Endothelial cell of umbilical vein (primary cell): Measurements from ENCODE around the gene IL22.

Experiments used
- EZH2 ChIP-seq: IDR thresholded peaks from 2 replicates; pipeline ENCODE4 v1.6.1; 2012; ENCODE audit warnings: borderline replicate concordance, low read depth, mild to moderate bottlenecking, moderate library complexity, low read length, inconsistent platforms; ENCODE audit not compliant: severe bottlenecking
- POLR2A ChIP-seq: IDR thresholded peaks from 2 replicates; pipeline ENCODE4 v1.6.1; 2012; ENCODE audit warnings: low read depth, mild to moderate bottlenecking, control low read depth, low read length
- POLR2AphosphoS5 ChIP-seq: IDR thresholded peaks from 2 replicates; pipeline ENCODE4 v1.6.1; 2012; ENCODE audit warnings: low read depth, mild to moderate bottlenecking, control low read depth, low read length, moderate library complexity; ENCODE audit not compliant: insufficient read depth
- TF ChIP-seq, protein P1 (sequence below), 2 donors: IDR thresholded peaks; 1 replicate in 1 of 2; 2 replicates in 1 of 2; pipeline ENCODE4 v1.5.1; 2011; ENCODE audit warnings: low read length in 2 of 2, mild to moderate bottlenecking in 2 of 2, moderate library complexity in 2 of 2, control low read depth in 1 of 2, inconsistent platforms in 1 of 2, low read depth in 1 of 2; ENCODE audit not compliant: insufficient read depth in 1 of 2; ENCODE audit errors: extremely low read depth in 1 of 2

DNA sequence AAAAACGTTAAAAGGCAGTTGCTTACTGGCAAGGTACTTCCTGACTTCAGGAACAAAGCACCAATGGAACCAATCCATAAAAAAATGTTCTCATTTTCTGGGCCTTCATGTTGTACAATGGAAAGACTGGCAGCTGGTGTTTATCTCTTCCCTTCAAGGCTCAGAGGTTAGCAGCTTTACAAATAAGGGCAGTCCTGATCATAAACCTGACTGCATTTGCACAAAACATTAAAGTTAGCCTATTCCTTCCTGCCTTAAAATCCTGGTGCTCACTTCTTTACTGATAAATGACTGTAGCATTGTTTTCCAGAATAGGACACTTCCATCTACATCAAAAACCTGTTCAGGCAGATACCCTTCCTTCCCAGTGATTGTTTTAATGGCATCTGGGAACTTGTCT is 47.0 kb downstream of the IL22 start:
- TF ChIP-seq, protein P1, sequence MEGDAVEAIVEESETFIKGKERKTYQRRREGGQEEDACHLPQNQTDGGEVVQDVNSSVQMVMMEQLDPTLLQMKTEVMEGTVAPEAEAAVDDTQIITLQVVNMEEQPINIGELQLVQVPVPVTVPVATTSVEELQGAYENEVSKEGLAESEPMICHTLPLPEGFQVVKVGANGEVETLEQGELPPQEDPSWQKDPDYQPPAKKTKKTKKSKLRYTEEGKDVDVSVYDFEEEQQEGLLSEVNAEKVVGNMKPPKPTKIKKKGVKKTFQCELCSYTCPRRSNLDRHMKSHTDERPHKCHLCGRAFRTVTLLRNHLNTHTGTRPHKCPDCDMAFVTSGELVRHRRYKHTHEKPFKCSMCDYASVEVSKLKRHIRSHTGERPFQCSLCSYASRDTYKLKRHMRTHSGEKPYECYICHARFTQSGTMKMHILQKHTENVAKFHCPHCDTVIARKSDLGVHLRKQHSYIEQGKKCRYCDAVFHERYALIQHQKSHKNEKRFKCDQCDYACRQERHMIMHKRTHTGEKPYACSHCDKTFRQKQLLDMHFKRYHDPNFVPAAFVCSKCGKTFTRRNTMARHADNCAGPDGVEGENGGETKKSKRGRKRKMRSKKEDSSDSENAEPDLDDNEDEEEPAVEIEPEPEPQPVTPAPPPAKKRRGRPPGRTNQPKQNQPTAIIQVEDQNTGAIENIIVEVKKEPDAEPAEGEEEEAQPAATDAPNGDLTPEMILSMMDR (IDR thresholded peaks at IDR 0.05; ENCODE audit: extremely low read depth in 1 of 2, insufficient read depth in 1 of 2, low read depth in 1 of 2, low read length in 2 of 2): no peak
- TF ChIP-seq POLR2A (no peak), POLR2AphosphoS5 (no peak), EZH2 (no peak)
